SU-DHL-6 (cell line): ENCODE measurements around the gene C1orf198.

ENCODE experiments used
- CTCF ChIP-seq: fragments of 200-600 bp; sonication (generic); IDR thresholded peaks from one replicate; pipeline ENCODE4 v1.5.1; 2017; ENCODE audit warnings: antibody characterized with exemption, mild to moderate bottlenecking, low read length, moderate library complexity; ENCODE audit not compliant: insufficient read depth, poor library complexity, severe bottlenecking
- EZH2phosphoT487 ChIP-seq: fragments of 200-600 bp; sonication (generic), shearing (Covaris generic); conservative IDR thresholded peaks from 2 replicates; pipeline ENCODE4 v1.6.1; 2018; ENCODE audit warnings: mild to moderate bottlenecking, antibody characterized with exemption, low read length, moderate library complexity, mixed read lengths

GRCh38 chr1:230895452-230895851 lies 27.1 kb upstream of the C1orf198 start:
- no peak for TF ChIP-seq CTCF
- no peak for TF ChIP-seq EZH2phosphoT487
